Astrocyte of the spinal cord (primary cell): ENCODE data around the gene CCDC88C.

Experiments used
- DNase-seq: peaks from one replicate; pipeline ENCODE4 v3.0.0; 2011; ENCODE audit warnings: low read depth, low spot score
- H3K4me3 ChIP-seq: 2 replicates; pipeline ENCODE4 v1.5.1; 2011; ENCODE audit warnings: low read depth, mild to moderate bottlenecking, low read length, moderate library complexity
- CTCF ChIP-seq: IDR thresholded peaks from 2 replicates; pipeline ENCODE4 v1.5.1; 2012; ENCODE audit warnings: low read depth, mild to moderate bottlenecking, low read length, inconsistent platforms
- in situ Hi-C: cut with HindIII; loops from 2 replicates; pipeline ENCODE4 v1.10.0; 2017; ENCODE audit warnings: low sequenced_read_pairs

Gene CCDC88C

DNA sequence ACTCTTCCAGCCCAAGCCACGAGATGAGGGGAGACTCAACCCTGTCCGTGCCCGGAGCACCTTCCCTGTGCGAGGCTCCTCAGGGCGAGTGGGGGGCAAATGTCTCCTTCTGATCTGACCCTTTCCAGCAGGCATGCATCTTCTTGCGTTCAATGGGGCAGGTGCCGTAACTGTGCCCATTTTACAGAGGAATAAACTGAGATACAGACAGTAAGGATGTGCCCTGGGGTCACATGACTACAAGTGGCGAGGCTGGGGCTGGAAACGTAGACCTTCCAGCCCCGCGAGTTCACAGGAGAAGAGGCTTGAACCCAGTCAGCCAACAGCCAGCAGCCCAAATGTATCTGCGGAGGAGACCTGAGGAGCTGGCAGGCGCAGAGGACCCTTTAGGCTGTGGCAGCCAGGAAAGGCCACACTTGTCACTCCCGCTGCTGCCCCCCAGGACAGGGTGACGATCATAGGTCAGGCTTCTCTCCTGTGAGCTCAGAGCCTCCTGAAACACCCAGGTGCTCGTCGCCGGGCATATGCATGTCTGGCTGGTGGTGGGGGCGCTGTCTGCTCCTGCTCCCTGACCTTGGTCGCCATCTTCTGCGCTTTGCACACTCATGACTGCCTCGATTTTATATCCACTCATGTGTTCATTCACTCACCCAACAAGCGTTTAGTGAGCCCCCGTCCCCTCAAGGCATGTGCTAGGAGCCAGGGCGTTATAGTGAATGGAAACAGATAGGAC lies 41.7 kb downstream of the CCDC88C start:
- no peak overlapping the region for H3K4me3 ChIP-seq
- in situ Hi-C loops = no loop called here
- no peak for DNase-seq
- no peak for TF ChIP-seq CTCF

- H3K4me3 ChIP-seq = no peak overlapping the region
- no peak for TF ChIP-seq CTCF
- in situ Hi-C loops = no loop called here
Measured at GRCh38 chr14:91374879-91375702, 42.5 kb downstream of the CCDC88C start.

GRCh38 chr14:91374287-91374878 lies 43.2 kb downstream of the CCDC88C start:
- in situ Hi-C loops = no loop called here
- no peak for TF ChIP-seq CTCF
- no peak overlapping the region for H3K4me3 ChIP-seq
- DNase-seq = peak; percentile 24

More at GRCh38 chr14:91374879-91375702, 42.5 kb downstream of the CCDC88C start:
- DNase-seq = no peak

GRCh38 chr14:91373591-91374254 lies 43.9 kb downstream of the CCDC88C start:
- H3K4me3 ChIP-seq = no peak overlapping the region
- no peak for TF ChIP-seq CTCF
- in situ Hi-C loops = no loop called here
- no peak for DNase-seq

DNA sequence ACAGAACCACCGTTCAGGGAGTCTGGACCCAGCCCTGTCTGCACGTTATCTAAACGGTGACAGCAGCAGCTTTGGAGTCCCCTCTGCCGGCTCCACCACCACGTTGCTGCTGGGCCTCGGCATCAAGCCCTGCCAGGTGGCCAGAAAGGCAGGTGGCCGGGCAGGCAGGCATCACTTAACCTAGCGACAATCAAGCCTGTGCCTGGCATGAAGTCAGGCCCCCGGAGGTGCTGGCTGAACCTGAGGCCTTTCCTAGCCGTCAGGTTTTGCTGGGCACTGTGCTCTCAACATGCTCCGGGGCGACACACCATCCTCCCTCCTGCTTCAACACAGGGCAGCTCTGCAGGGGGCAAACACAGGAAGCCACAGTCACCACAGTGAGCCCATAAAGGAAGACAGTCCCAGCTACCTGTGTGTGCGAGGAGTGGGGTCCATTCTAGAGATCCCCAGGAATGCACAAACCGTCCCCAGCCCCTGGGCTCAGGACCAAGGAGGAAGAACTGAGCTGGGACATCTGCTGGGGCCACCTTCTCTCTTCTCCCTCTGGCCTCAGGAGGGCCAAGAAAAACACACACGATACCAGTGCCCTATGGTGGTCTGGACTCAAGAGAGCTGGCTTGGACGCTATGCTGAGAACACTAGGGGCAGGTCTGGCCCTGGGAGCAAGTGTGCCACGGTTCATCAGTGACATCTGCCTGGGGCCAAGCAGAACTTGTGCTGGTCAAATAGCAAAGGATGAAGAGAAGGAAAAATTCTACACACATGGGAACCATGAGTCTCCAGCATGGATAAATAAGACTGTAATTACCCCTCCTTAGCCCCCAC lies 44.7 kb downstream of the CCDC88C start:
- no peak for DNase-seq
- in situ Hi-C loops = no loop called here
- TF ChIP-seq CTCF = no peak
- H3K4me3 ChIP-seq = no peak overlapping the region
